LNCAP (cell line): ENCODE measurements around the gene DAPK2.

Experiments used
- TF ChIP-seq, protein P1 (sequence below): fragments of 450-650 bp; IDR thresholded peaks from 2 replicates; pipeline ENCODE4 v1.5.1; 2017; ENCODE audit warnings: mild to moderate bottlenecking

Gene DAPK2

GRCh38 chr15:64067564-64068030, 21.3 kb upstream of the DAPK2 start:
- TF ChIP-seq, protein P1, sequence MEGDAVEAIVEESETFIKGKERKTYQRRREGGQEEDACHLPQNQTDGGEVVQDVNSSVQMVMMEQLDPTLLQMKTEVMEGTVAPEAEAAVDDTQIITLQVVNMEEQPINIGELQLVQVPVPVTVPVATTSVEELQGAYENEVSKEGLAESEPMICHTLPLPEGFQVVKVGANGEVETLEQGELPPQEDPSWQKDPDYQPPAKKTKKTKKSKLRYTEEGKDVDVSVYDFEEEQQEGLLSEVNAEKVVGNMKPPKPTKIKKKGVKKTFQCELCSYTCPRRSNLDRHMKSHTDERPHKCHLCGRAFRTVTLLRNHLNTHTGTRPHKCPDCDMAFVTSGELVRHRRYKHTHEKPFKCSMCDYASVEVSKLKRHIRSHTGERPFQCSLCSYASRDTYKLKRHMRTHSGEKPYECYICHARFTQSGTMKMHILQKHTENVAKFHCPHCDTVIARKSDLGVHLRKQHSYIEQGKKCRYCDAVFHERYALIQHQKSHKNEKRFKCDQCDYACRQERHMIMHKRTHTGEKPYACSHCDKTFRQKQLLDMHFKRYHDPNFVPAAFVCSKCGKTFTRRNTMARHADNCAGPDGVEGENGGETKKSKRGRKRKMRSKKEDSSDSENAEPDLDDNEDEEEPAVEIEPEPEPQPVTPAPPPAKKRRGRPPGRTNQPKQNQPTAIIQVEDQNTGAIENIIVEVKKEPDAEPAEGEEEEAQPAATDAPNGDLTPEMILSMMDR: peak; percentile 73

GRCh38 chr15:64066451-64066850, 20.2 kb upstream of the DAPK2 start:
- TF ChIP-seq, protein P1: no peak

DNA sequence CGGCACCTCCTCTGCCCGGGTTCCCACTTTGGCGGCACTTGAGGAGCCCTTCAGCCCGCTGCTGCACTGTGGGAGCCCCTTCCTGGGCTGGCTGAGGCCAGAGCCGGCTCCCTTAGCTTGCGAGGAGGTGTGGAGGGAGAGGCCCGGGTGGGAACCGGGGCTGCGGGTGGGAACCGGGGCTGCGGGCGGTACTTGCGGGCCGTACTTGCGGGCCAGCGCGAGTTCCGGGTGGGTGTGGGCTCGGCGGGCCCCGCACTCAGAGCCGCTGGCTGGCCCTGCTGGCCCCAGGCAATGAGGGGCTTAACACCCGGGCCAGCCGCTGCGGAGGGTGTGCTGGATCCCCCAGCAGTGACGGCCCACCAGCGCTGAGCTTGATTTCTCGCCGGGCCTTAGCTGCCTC, 14.4 kb upstream of the DAPK2 start:
- TF ChIP-seq, protein P1: no peak

DNA sequence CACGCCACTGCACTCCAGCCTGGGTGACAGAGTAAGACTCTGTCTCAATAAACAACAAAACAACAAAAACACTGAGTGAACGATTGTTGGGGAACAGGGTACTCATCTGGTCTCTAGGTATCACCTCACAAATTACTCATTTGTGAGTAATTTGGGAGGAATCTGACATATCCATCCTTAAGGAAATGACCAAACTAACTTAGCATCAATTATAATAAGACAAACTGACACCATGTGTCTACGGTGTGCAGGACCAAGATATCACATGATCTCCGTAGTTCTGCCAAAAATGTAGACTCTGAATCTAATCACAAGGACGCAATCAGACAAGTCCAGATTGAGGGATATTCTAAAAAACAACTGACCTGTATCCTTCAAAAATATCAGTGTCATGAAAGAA, 12.0 kb upstream of the DAPK2 start:
- TF ChIP-seq, protein P1: no peak

GRCh38 chr15:64052925-64053491, 6.7 kb upstream of the DAPK2 start:
- TF ChIP-seq, protein P1: no peak

DNA sequence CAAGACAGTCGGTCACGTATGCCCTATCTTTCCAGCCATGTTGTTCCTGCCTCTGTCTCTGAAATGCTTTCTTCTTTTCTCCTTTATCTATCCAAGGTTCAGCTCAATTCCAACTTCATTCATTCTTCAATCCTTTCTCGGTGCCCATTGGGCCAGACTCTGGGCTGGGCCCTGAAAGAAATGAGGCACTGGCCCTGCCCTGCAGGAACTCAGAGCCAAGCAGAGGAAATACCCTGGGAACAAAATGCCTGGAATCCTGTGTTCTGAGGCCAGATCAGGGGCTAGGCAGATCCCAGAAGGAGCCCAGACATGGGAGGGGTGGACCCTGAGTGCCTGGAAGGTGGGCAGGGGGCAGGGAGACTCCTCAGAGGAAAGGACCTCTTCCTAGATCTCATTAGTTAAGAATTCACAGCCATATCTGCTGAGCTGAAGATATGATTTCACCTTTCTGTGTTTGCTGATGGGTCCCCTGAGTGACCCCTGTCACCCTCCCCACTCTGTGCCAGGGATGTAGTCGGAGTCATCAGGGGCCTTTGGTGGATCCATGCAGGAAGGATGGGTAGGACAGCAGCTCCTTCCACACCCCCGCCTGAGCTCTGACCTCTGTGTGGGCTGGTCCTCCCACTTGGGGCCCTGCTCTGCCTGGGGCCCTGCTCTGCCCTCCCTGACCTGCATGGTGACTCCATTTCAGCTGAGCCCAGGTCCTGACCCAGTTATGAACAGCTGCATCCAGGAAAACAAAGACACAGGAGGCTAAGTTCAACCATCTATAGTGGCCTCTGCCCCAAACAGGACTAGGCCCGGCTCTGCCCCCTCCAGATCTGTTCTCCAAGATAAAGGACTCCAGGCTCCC, 5.3 kb upstream of the DAPK2 start:
- TF ChIP-seq, protein P1: no peak

GRCh38 chr15:64051093-64051402, 4.8 kb upstream of the DAPK2 start:
- TF ChIP-seq, protein P1: no peak
